ENCODE measurements around the gene RHBDL1.
A peak's percentile ranks its signal among the peaks of the same experiment; 100 is the strongest.

The RHBDL1 gene

DNA sequence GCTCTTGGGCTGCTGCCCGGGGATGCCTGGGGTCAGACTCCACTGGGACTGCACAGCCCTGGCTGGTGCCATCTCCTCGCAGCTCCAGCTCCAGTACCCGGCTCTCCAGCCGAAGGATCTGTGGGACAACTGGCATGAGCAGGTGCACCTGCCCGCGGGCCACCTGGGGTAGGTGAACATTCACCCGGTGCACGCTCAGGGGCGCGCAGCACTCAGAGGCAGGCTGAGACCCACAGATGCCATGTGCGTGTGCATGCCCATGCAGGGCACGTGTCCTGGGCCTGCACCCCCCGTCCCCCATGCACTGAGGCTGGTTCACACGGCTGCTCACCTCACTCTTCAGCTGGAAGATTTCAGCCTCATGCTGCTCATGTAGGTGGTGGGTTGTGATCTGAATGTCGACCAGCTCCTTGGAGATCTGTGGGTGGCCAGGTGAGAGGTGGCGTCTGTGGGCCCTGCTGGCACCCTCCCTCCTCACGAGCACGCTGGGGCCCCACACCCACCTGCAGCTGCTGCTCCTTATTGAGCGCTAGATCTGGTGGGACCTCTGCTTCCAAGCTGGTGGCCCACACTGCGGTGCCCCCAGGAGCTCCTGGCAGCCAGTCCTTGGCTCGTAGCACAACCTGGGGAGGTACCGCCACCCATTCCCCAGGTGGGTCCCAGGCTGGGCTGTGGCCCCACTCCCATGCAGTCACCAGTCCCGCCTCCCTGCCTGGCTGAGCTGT lies 50.2 kb downstream of the RHBDL1 start (continued):
- no peak for TF ChIP-seq ZIC2 (tag by site-specific recombination; IDR thresholded peaks at IDR 0.05)

DNA sequence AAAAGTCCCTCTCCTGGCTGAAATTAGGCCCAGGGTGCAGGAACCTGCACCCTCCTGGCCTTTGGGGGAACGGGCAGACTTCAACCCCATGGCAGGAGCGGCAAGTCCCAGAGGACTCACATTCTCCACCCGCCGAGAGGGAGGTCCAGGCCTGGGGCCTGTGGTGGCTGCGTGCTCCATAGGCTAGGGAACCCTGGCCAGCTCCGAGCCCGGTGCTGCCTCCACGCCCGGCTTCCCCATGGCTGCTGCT lies 50.6 kb downstream of the RHBDL1 start:
- Histone ChIP-seq H3K4me1 (ENCODE audit: control insufficient read depth, insufficient read depth, low read length) (peaks cover 7% of the 10 kb centered on the region; the same call in 1 of the 2 replicates), H3K36me3 (ENCODE audit: control insufficient read depth in 2 of 2, insufficient read depth in 1 of 2, low read length in 2 of 2) (peaks cover 0 to 14% of the 10 kb centered on the region in 2 experiments; a peak in 1 of 3 replicates), H3K9me3 (ENCODE audit: control insufficient read depth, insufficient read depth, low read depth, low read length) (no peaks in the 10 kb centered on the region), H3K4me3 (ENCODE audit: low read depth, low read length) (no peak overlapping the region), H3K27ac (ENCODE audit: extremely low read depth, low read depth, low read length) (no peak overlapping the region)
- ChIA-PET CTCF (interaction anchor here (0.7 to 4.8 kb wide), 3 partner anchors 10 to 15 kb away, joined by 3 to 38 read pairs (median 3); partner anchors contain the start of genes CIAO3 and METRN), POLR2A (interaction anchor here (1.0 to 1.7 kb wide), 3 partner anchors 10 to 78 kb away, joined by 3 to 4 read pairs (median 4); partner anchors contain the start of gene JMJD8)
- TF ChIP-seq, protein P1, sequence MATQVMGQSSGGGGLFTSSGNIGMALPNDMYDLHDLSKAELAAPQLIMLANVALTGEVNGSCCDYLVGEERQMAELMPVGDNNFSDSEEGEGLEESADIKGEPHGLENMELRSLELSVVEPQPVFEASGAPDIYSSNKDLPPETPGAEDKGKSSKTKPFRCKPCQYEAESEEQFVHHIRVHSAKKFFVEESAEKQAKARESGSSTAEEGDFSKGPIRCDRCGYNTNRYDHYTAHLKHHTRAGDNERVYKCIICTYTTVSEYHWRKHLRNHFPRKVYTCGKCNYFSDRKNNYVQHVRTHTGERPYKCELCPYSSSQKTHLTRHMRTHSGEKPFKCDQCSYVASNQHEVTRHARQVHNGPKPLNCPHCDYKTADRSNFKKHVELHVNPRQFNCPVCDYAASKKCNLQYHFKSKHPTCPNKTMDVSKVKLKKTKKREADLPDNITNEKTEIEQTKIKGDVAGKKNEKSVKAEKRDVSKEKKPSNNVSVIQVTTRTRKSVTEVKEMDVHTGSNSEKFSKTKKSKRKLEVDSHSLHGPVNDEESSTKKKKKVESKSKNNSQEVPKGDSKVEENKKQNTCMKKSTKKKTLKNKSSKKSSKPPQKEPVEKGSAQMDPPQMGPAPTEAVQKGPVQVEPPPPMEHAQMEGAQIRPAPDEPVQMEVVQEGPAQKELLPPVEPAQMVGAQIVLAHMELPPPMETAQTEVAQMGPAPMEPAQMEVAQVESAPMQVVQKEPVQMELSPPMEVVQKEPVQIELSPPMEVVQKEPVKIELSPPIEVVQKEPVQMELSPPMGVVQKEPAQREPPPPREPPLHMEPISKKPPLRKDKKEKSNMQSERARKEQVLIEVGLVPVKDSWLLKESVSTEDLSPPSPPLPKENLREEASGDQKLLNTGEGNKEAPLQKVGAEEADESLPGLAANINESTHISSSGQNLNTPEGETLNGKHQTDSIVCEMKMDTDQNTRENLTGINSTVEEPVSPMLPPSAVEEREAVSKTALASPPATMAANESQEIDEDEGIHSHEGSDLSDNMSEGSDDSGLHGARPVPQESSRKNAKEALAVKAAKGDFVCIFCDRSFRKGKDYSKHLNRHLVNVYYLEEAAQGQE (tag by site-specific recombination; IDR thresholded peaks at IDR 0.05) = 0 out of 2 replicates have a peak, but pooled peaks have one; percentile 30
- no peak for TF ChIP-seq ZBTB7A (tag by site-specific recombination; IDR thresholded peaks at IDR 0.05; ENCODE audit: low read depth)
- no peak for TF ChIP-seq GLIS1 (tag by site-specific recombination; IDR thresholded peaks at IDR 0.05)
- TF ChIP-seq, protein P2, sequence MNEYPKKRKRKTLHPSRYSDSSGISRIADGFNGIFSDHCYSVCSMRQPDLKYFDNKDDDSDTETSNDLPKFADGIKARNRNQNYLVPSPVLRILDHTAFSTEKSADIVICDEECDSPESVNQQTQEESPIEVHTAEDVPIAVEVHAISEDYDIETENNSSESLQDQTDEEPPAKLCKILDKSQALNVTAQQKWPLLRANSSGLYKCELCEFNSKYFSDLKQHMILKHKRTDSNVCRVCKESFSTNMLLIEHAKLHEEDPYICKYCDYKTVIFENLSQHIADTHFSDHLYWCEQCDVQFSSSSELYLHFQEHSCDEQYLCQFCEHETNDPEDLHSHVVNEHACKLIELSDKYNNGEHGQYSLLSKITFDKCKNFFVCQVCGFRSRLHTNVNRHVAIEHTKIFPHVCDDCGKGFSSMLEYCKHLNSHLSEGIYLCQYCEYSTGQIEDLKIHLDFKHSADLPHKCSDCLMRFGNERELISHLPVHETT (tag by site-specific recombination; IDR thresholded peaks at IDR 0.05) = no peak
- no peak for TF ChIP-seq ZNF555 (tag by site-specific recombination; conservative IDR thresholded peaks at IDR 0.05)
- TF ChIP-seq ZNF274 (IDR thresholded peaks at IDR 0.05; ENCODE audit: low read length) = no peak
- TF ChIP-seq ZNF274 (tag by site-specific recombination; IDR thresholded peaks at IDR 0.05; ENCODE audit: borderline replicate concordance) = no peak
- TF ChIP-seq, protein P3, sequence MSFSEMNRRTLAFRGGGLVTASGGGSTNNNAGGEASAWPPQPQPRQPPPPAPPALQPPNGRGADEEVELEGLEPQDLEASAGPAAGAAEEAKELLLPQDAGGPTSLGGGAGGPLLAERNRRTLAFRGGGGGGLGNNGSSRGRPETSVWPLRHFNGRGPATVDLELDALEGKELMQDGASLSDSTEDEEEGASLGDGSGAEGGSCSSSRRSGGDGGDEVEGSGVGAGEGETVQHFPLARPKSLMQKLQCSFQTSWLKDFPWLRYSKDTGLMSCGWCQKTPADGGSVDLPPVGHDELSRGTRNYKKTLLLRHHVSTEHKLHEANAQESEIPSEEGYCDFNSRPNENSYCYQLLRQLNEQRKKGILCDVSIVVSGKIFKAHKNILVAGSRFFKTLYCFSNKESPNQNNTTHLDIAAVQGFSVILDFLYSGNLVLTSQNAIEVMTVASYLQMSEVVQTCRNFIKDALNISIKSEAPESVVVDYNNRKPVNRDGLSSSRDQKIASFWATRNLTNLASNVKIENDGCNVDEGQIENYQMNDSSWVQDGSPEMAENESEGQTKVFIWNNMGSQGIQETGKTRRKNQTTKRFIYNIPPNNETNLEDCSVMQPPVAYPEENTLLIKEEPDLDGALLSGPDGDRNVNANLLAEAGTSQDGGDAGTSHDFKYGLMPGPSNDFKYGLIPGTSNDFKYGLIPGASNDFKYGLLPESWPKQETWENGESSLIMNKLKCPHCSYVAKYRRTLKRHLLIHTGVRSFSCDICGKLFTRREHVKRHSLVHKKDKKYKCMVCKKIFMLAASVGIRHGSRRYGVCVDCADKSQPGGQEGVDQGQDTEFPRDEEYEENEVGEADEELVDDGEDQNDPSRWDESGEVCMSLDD (tag by site-specific recombination; IDR thresholded peaks at IDR 0.05) = no peak
- TF ChIP-seq ZNF223 (tag by site-specific recombination; IDR thresholded peaks at IDR 0.05) = 0 out of 2 replicates have a peak, but pooled peaks have one; percentile 44
- TF ChIP-seq ZNF701 (tag by site-specific recombination; IDR thresholded peaks at IDR 0.05) = no peak
- TF ChIP-seq ZFP37 (tag by site-specific recombination; IDR thresholded peaks at IDR 0.05) = no peak
- TF ChIP-seq ZNF707 (tag by site-specific recombination; IDR thresholded peaks at IDR 0.05) = no peak
- TF ChIP-seq SP2 (tag by site-specific recombination; IDR thresholded peaks at IDR 0.05) = peak; percentile 40; the same call in 1 of the 2 replicates
